Hepatocyte (in vitro differentiated cells): ENCODE results near the gene FGGY.

Experiments used
- EZH2 ChIP-seq: fragments of 200-600 bp; sonication (generic); IDR thresholded peaks from 2 replicates; pipeline ENCODE4 v1.6.1; 2016; ENCODE audit warnings: antibody characterized with exemption, mild to moderate bottlenecking, borderline replicate concordance
- TF ChIP-seq, protein P1 (sequence below): fragments of 200-600 bp; sonication (generic); IDR thresholded peaks from 2 replicates; pipeline ENCODE4 v1.5.1; 2016; ENCODE audit warnings: antibody characterized with exemption, mild to moderate bottlenecking; ENCODE audit not compliant: poor library complexity

GRCh38 chr1:59288046-59288445 lies 8.8 kb upstream of the FGGY start:
- no peak for TF ChIP-seq EZH2
- TF ChIP-seq, protein P1, sequence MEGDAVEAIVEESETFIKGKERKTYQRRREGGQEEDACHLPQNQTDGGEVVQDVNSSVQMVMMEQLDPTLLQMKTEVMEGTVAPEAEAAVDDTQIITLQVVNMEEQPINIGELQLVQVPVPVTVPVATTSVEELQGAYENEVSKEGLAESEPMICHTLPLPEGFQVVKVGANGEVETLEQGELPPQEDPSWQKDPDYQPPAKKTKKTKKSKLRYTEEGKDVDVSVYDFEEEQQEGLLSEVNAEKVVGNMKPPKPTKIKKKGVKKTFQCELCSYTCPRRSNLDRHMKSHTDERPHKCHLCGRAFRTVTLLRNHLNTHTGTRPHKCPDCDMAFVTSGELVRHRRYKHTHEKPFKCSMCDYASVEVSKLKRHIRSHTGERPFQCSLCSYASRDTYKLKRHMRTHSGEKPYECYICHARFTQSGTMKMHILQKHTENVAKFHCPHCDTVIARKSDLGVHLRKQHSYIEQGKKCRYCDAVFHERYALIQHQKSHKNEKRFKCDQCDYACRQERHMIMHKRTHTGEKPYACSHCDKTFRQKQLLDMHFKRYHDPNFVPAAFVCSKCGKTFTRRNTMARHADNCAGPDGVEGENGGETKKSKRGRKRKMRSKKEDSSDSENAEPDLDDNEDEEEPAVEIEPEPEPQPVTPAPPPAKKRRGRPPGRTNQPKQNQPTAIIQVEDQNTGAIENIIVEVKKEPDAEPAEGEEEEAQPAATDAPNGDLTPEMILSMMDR, result no peak
